GM13976 (cell line): Measurements from ENCODE around the gene SLC34A3.

Source experiments
- DNase-seq: peaks from one replicate; pipeline ENCODE4 v3.0.0; 2012; ENCODE audit warnings: low spot score
- in situ Hi-C: fragments of 300-500 bp; cut with MboI; formaldehyde crosslinking; loops from one replicate; pipeline ENCODE4 v1.12.0; 2022; ENCODE audit warnings: low sequenced_read_pairs, mixed read lengths, inconsistent platforms; ENCODE audit not compliant: unreplicated experiment
- TF ChIP-seq, protein P1 (sequence below): IDR thresholded peaks from 2 replicates; pipeline ENCODE4 v1.5.1; 2012; ENCODE audit warnings: borderline replicate concordance, mild to moderate bottlenecking; ENCODE audit not compliant: insufficient read depth; ENCODE audit errors: extremely low read depth, missing control alignments, control extremely low read depth

Gene SLC34A3

DNA sequence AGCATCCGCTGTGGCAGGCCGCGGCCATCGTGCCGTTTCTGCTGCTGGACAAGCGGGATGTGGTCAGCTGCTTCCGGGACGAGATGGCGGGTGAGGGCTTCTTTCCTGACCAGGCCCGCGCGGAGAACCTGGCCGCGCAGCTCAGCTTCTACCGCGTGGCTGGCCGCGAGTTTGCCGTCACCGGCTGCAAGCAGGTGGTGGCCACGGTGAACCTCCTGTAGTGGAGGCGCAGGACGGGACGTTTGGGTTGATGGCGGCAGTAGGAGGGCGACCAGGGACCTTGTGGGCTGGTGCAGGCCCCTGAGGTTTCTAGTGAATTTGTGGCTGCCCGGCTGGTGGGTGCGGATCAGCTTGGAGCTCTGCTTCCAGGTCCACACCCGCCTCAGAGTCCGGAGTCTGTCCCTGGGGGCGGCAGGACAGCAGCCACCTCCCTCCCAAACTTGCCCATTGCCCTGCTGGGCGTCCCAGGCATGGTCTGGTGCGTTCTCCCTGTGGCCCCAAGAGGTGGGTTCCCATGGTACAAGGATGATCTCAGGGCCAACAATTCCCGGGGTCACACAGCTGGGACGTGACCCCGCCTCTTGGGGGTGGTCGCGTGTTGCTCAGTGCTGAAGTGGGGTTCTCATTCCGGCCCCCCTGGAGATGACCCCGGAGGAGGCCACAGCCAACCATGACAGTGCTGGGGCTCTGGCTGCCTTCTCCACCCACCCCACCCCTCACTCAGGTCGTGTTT, 49.2 kb downstream of the SLC34A3 start:
- DNase-seq = no peak
- in situ Hi-C loops = loop anchor here (25.0 kb wide), 1 partner anchor 257 kb away; no protein-coding TSS in a partner anchor
- TF ChIP-seq, protein P1, sequence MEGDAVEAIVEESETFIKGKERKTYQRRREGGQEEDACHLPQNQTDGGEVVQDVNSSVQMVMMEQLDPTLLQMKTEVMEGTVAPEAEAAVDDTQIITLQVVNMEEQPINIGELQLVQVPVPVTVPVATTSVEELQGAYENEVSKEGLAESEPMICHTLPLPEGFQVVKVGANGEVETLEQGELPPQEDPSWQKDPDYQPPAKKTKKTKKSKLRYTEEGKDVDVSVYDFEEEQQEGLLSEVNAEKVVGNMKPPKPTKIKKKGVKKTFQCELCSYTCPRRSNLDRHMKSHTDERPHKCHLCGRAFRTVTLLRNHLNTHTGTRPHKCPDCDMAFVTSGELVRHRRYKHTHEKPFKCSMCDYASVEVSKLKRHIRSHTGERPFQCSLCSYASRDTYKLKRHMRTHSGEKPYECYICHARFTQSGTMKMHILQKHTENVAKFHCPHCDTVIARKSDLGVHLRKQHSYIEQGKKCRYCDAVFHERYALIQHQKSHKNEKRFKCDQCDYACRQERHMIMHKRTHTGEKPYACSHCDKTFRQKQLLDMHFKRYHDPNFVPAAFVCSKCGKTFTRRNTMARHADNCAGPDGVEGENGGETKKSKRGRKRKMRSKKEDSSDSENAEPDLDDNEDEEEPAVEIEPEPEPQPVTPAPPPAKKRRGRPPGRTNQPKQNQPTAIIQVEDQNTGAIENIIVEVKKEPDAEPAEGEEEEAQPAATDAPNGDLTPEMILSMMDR = no peak

DNA sequence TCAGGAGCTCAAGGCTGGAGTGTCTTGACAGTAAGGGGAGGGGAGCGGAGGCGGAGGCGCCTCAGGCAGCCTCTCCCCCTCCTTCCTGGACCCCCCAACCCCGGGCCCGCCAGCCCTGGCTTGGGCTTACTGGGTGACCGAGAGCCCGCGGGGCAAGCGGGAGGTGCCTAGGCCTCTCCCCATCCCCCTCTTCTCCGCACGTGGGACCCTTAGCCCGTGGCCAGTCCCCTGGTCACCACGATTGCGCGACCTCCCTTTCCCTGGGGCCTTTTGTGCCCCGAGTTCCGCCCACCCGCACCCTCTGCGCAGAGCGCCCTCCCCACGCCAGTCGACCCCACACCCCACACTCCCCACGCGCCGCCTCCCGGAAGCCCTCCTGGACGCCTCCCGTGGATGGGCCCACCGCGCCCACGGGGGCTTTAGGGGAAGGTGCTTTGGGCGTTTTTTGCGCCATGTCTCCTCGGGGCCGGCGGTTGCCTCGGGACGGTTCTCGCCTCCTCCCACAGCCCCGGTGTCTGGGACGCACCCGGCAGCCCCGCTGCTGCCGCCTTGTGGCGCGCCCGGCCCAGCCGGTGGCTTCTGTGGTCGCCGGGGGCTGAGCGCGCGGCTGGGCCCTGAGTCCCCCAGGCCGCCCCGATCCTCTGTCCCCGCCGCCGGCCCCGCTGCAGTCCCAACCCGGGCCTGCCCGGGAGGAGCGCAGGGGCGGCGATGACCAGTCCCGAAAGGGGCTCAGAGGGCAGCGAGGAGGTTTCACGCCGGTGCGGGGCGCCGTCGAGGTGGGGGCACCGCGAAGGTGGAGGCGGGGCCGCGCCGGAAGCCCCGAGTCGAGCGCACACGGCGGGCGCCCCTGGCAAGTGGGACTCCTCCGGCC, 50.0 kb downstream of the SLC34A3 start:
- in situ Hi-C loops = loop anchor here (25.0 kb wide), 1 partner anchor 257 kb away; no protein-coding TSS in a partner anchor
- DNase-seq = no peak
- TF ChIP-seq, protein P1 = peak; percentile 42

DNA sequence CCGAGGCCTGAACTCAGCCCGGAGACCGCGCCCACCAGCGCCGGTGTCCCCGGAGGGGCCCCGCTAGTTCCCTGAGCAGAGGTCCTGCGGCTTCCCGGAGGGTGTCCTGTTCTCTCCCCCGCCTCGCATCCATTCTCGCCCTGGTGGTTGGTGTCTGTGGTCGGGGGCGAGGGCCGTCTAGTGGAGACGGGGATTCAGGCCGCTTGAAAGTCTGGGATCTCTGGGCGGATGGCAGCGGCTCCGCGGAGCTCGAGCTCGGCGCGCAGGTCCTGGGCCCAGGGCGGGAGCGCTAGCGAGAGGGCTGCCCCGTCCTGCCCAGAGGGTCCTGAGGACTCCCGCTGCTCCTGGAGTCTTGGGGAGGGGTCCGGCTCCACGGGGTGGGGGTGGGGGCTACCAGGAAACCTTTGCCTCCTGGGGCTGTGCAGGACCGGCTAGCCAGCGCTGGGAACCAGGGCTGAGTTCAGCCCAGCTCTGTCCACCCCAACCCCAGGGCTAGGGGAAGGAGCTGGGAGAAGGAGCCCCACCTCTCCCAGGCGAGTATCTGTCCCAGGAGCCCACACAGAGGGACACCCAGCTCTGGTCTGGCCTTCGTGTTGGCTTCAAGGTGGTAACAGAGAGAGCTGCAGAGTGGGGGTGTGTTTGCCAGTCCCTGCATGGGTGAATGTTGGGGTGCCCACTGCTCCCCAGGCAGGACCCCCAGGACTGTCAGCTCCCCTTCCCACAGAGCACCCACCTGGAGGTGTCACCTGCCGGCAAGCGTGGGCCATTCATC, 50.8 kb downstream of the SLC34A3 start:
- in situ Hi-C loops = loop anchor here (25.0 kb wide), 1 partner anchor 256 kb away; no protein-coding TSS in a partner anchor
- TF ChIP-seq, protein P1 = no peak

More for the DNA sequence above, 50.8 kb downstream of the SLC34A3 start:
- DNase-seq = no peak
